ENCODE measurements around the gene ATG4B.

ATG4B gene

DNA sequence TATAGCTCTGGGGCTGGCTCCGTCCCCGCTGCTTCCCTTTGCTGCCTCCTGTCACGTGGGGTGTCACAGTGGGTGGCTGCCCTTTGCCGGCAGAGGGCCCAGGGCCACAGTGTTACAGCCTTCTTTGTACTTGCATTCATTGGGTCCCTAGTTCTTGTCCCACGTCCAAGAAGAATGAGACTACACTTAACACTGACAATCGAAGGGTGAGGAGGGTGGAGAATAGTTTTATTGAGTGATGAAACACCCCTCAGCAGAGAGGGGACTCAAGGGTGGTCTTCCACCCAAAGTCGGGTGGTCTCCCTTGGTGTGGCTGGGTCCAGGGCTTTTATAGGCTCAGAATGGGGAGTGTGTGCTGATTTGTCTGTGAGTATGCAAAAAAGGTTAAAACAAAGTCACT is 1.9 kb downstream of the ATG4B start:
- Histone ChIP-seq H3K4me3 (ENCODE audit: low read depth in 1 of 2, low read length in 2 of 2) (peak overlapping the region in 1 of 2 experiments; percentile 97; a peak in 1 of 4 replicates), H3K36me3 (ENCODE audit: insufficient read depth, low read length) (peaks cover 30% of the 10 kb centered on the region), H3K9me3 (ENCODE audit: insufficient read depth, low read length, severe bottlenecking) (peaks cover 13% of the 10 kb centered on the region), H3K27ac (ENCODE audit: low read length) (no peak overlapping the region), H3K4me1 (ENCODE audit: insufficient read depth, low read length) (peaks cover 41% of the 10 kb centered on the region), H3K79me2 (ENCODE audit: insufficient read depth, low read length) (peaks cover 89% of the 10 kb centered on the region), H3K9ac (ENCODE audit: low read depth, low read length) (no peak overlapping the region), H4K20me1 (ENCODE audit: insufficient read depth, low read length) (peaks cover 34% of the 10 kb centered on the region), H2AFZ (ENCODE audit: low read depth, low read length) (no peak overlapping the region), H3K27me3 (ENCODE audit: insufficient read depth, low read length, poor library complexity) (no peaks in the 10 kb centered on the region), H3K4me2 (ENCODE audit: insufficient read depth, low read length) (peak overlapping the region; percentile 81)
- TF ChIP-seq EZH2 (IDR thresholded peaks at IDR 0.05; ENCODE audit: borderline replicate concordance, low read depth, low read length, severe bottlenecking): no peak
- no peak for TF ChIP-seq CTCF (IDR thresholded peaks at IDR 0.05; ENCODE audit: borderline replicate concordance, extremely low read depth, low read length, poor library complexity, severe bottlenecking)
- ATAC-seq (ENCODE audit: insufficient read depth, low read depth) (no peak), DNase-seq (no peak)

- Histone ChIP-seq H3K79me2 (ENCODE audit: insufficient read depth, low read length) (peaks cover 87% of the 10 kb centered on the region), H3K4me1 (ENCODE audit: insufficient read depth, low read length) (peaks cover 32% of the 10 kb centered on the region), H3K9ac (ENCODE audit: low read depth, low read length) (no peak overlapping the region), H3K9me3 (ENCODE audit: insufficient read depth, low read length, severe bottlenecking) (peaks cover 13% of the 10 kb centered on the region), H2AFZ (ENCODE audit: low read depth, low read length) (no peak overlapping the region), H4K20me1 (ENCODE audit: insufficient read depth, low read length) (peaks cover 37% of the 10 kb centered on the region), H3K4me2 (ENCODE audit: insufficient read depth, low read length) (peak overlapping the region; percentile 81; the same call in 1 of the 2 replicates), H3K4me3 (ENCODE audit: low read depth in 1 of 2, low read length in 2 of 2) (no peak overlapping the region), H3K27me3 (ENCODE audit: insufficient read depth, low read length, poor library complexity) (no peaks in the 10 kb centered on the region), H3K27ac (ENCODE audit: low read length) (no peak overlapping the region), H3K36me3 (ENCODE audit: insufficient read depth, low read length) (peaks cover 28% of the 10 kb centered on the region)
- TF ChIP-seq CTCF (IDR thresholded peaks at IDR 0.05; ENCODE audit: borderline replicate concordance, extremely low read depth, low read length, poor library complexity, severe bottlenecking) (no peak), EZH2 (IDR thresholded peaks at IDR 0.05; ENCODE audit: borderline replicate concordance, low read depth, low read length, severe bottlenecking) (no peak)
- ATAC-seq (ENCODE audit: insufficient read depth, low read depth): no peak
- DNase-seq: no peak
Measured at GRCh38 chr2:241640165-241640795, 2.8 kb downstream of the ATG4B start.

GRCh38 chr2:241641631-241642030 is 4.1 kb downstream of the ATG4B start:
- Histone ChIP-seq H3K27me3 (ENCODE audit: insufficient read depth, low read length, poor library complexity) (no peaks in the 10 kb centered on the region), H3K4me1 (ENCODE audit: insufficient read depth, low read length) (peaks cover 24% of the 10 kb centered on the region), H3K4me3 (ENCODE audit: low read depth in 1 of 2, low read length in 2 of 2) (no peak overlapping the region), H2AFZ (ENCODE audit: low read depth, low read length) (no peak overlapping the region), H4K20me1 (ENCODE audit: insufficient read depth, low read length) (peaks cover 51% of the 10 kb centered on the region), H3K9me3 (ENCODE audit: insufficient read depth, low read length, severe bottlenecking) (peaks cover 13% of the 10 kb centered on the region), H3K79me2 (ENCODE audit: insufficient read depth, low read length) (peaks cover 87% of the 10 kb centered on the region), H3K9ac (ENCODE audit: low read depth, low read length) (no peak overlapping the region), H3K4me2 (ENCODE audit: insufficient read depth, low read length) (no peak overlapping the region), H3K36me3 (ENCODE audit: insufficient read depth, low read length) (peaks cover 40% of the 10 kb centered on the region), H3K27ac (ENCODE audit: low read length) (no peak overlapping the region)
- DNase-seq (no peak), ATAC-seq (ENCODE audit: insufficient read depth, low read depth) (no peak)
- TF ChIP-seq EZH2 (IDR thresholded peaks at IDR 0.05; ENCODE audit: borderline replicate concordance, low read depth, low read length, severe bottlenecking) (no peak), CTCF (IDR thresholded peaks at IDR 0.05; ENCODE audit: borderline replicate concordance, extremely low read depth, low read length, poor library complexity, severe bottlenecking) (no peak)
